Gastrocnemius medialis (tissue), 4 donors: ENCODE measurements around the gene SGCA.

ENCODE experiments used
- POLR2A ChIP-seq, 2 donors: fragments of 450-650 bp; IDR thresholded peaks; one replicate each; pipeline ENCODE4 v1.6.1; 2017; ENCODE audit warnings: antibody characterized with exemption in 2 of 2, mild to moderate bottlenecking in 2 of 2, moderate library complexity in 2 of 2
- TF ChIP-seq, protein P1 (sequence below), 5 experiments: fragments of 450-650 bp in 3 of 5; fragments of 200-600 bp in 2 of 5; sonication (generic) in 2 of 5; IDR thresholded peaks in 4 of 5; conservative IDR thresholded peaks in 1 of 5; 1 replicate in 4 of 5; 2 replicates in 1 of 5; pipeline ENCODE4 v1.5.1; 2016 to 2019; ENCODE audit warnings: antibody characterized with exemption in 5 of 5, mild to moderate bottlenecking in 3 of 5, moderate library complexity in 3 of 5

DNA sequence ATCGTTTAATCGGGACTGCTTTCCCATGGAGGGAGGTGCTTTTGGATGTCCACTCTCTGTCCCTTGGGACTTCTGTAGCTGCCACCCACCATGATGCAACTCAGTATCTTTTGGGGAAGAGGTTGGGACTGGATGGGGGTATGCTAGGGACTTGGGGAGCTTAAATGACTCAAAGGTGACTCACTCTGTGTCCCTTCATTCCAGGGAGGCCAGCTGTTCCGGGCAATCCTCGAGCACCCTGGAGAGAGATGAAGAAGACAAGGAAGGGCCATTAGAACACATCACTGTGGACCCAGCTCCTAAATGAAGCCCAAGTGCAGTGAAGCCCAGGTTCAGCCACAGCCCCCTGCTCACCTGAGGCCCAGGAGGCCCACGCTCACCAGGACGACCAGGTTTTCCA, 31.0 kb downstream of the SGCA start:
- TF ChIP-seq, protein P1, sequence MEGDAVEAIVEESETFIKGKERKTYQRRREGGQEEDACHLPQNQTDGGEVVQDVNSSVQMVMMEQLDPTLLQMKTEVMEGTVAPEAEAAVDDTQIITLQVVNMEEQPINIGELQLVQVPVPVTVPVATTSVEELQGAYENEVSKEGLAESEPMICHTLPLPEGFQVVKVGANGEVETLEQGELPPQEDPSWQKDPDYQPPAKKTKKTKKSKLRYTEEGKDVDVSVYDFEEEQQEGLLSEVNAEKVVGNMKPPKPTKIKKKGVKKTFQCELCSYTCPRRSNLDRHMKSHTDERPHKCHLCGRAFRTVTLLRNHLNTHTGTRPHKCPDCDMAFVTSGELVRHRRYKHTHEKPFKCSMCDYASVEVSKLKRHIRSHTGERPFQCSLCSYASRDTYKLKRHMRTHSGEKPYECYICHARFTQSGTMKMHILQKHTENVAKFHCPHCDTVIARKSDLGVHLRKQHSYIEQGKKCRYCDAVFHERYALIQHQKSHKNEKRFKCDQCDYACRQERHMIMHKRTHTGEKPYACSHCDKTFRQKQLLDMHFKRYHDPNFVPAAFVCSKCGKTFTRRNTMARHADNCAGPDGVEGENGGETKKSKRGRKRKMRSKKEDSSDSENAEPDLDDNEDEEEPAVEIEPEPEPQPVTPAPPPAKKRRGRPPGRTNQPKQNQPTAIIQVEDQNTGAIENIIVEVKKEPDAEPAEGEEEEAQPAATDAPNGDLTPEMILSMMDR (IDR thresholded peaks at IDR 0.05 in 4 of 5, conservative IDR thresholded peaks at IDR 0.05 in 1 of 5) = no peak
- TF ChIP-seq POLR2A (IDR thresholded peaks at IDR 0.05) = no peak
